HG02870 (cell line): Measurements from ENCODE around the gene U2AF2.

Source experiments
- ATAC-seq: cut with Tn5 transposase; IDR thresholded peaks from one replicate; pipeline ENCODE4 v1.9.1; 2021; ENCODE audit warnings: mild to moderate bottlenecking, moderate library complexity; ENCODE audit not compliant: unreplicated experiment

Gene U2AF2

DNA sequence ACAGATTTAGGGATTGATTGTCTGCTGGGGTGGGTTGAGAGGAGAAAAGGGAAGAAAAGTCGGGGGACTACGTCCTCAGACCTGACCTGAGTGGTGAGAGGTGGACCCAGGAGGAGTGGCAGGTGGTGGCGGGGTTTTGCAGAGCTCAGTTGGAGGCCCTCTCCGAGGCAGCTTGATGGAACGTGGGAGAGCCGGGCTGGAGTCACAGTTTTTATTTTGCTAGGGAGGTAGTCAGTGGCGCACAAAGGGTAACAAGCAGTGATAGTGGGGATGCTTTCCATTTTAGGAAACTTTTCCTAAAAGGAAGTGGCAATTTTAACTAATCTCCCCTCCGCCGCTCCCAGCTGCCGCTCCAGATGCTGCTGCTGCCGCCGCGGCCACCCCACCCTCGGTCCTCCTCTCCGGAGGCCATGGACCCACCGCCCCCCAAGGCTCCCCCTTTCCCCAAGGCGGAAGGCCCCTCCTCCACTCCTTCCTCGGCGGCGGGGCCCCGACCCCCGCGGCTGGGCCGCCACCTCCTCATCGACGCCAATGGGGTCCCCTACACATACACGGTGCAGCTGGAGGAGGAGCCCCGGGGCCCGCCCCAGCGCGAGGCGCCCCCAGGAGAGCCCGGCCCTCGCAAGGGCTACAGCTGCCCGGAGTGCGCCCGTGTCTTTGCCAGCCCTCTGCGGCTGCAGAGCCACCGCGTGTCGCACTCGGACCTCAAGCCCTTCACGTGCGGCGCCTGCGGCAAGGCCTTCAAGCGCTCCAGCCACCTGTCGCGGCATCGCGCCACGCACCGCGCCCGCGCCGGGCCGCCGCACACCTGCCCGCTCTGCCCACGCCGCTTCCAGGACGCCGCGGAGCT lies 12.5 kb upstream of the U2AF2 start:
- ATAC-seq = no peak

DNA sequence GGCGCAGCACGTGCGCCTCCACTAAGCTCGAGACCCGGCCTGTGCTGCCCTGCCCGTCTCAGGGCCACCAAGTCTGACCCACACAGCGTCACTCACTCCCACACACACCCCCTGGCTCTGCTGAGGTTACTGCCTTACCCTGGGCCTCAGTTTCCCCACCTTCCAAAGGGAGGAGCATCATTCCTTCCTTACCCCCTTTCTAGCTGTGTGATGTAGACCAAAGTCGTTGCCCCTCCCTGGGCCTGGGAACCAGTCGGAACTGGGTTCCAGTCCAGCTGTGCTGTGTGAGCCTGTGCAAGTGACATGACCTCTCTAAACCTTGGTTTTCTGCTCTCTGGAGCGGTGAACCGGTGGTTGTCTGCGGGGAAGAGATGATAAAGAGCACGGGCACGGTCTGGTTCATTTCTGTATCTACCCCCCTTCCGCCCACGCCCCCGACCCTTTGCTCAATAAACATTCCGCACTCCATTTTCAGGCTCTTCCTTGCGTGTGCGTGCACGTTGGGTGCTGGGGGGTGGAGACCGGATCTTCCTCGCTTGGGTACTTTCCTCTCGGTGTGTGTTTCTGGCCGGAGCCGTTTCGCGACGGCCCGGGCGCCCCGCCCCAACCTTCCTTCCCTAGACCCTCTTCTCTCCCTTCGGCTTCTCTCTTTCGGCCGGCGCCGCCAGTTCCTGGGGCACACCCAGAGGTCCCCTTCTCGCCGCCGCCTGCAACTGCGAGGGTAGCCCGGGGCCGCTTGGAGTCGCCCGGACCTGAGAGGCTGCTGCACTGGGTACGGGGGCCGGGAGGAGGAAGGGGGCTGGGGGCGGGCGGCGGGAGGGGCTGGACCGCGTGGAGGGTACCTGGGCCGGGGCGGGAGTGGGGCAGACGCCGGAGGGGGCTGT lies 11.6 kb upstream of the U2AF2 start, which contains the start of gene ZNF581:
Gene ZNF581, plus strand, starts transcription at position 647 of the 884 bp plus-strand sequence. CDS start 923 bp downstream, outside the sequence.
- no peak for ATAC-seq

DNA sequence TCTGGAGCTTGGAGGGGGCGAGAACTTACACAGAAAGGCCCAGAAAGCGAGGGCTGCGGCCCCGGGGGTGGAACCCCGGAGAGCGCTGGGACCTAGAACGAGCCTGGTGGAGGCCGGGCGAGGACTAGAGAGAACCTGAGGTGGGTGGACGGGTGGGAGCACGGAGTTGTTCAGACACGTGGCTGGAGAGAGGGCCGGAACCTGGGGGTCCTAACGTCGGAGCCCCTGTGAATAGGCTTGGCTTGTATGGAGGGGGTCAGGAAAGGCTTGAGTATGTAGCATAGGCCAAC lies 11.0 kb upstream of the U2AF2 start:
- ATAC-seq = no peak

DNA sequence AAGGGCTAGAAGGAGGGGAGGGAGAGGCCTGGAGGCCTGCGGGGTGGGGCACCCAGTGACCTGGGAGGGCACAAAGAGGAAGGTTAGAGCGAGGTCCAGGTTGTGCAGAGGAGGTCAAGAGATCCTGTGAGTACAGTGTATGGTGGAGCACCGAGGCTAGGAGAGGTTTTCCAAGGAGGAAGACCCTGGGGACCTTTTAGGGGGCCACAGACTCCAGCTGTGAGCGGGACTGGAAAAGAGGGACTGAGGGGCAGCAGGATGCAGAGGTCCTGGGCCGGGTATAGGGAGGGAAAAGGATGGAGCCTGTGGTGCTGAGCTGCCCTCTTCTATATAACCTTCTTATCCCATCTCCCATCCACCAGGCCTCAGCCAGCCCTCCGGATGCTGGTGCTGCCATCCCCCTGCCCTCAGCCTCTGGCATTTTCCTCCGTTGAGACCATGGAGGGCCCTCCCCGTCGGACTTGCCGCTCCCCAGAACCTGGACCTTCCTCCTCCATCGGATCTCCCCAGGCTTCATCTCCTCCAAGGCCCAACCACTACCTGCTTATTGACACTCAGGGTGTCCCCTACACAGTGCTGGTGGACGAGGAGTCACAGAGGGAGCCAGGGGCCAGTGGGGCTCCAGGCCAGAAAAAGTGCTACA lies 10.5 kb upstream of the U2AF2 start:
- no peak for ATAC-seq

DNA sequence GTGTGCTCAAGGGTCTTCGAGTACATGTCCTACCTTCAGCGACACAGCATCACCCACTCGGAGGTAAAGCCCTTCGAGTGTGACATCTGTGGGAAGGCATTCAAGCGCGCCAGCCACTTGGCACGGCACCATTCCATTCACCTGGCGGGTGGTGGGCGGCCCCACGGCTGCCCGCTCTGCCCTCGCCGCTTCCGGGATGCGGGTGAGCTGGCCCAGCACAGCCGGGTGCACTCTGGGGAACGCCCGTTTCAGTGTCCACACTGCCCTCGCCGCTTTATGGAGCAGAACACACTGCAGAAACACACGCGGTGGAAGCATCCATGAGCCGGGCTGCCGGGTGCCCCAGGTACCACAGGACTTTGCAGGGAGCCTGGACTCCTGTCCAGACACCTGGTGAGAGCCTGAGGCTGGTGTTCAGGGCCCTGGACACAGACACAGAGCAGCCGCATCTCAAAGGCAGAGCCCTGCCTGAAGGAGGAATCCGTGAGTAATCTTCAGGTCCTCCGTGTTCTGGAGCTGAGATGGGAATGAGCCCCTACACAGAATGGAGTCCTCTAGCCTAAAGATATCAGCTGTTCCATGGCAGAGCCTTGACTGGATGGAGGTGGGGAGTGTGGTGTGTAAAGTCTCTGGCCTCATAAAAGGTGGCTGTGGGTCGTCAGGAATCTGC lies 9.9 kb upstream of the U2AF2 start:
- ATAC-seq = no peak

DNA sequence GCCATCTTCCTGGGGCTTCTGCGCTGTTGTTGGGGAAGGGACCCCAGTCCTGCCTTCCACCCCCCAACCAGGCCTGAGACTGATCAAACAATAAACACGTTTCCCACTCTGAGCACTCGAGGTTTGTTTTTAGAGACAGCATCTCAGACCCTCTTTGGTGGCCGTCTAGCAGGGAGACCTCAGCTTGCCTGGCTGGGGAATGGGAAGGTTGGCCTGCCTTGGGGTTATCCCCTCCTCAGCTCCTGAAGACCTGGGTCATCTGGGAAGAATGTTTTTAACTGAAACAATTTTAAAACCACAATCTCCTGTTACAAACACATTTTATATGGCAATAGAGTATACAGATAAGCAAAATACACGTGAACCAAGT lies 9.3 kb upstream of the U2AF2 start:
- no peak for ATAC-seq

DNA sequence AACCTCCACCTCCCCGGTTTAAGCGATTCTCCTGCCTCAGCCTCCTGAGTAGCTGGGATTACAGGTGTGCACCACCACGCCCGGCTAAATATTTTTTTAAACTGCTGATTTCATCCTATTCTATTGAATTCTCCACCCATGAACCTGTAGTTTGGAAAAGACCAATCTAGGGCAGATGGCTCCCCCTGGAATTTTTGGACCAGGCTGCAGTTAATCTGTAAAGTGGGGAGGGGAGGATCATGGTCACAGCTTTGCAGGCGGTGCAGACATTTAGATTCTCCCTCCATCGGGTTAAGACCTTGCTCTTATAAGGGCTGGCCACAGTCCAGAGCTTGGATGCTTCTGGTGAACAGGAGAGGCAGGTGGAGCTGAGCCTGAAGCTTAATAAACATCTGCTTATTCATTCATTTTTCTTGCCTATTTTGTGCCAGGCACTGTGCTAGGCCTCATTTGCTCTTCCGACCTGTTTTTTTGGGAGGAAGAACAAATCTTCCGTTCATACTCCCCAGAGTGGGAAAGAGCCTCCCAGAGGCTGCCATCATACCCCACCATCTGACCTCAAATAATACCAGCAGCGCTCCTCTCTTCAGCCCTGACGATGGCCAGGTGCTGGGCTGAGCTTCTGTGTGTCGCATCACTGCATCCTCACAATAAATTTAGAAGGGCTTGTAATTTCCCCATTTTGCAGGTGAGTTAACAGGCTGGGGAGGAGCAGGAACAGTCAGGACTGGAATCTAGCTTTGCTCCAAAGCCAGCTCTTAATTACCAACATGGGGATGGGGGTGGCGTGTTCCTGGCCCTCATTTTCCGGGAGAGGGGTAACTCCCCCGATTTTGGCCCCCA lies 7.7 kb upstream of the U2AF2 start:
- ATAC-seq = no peak

DNA sequence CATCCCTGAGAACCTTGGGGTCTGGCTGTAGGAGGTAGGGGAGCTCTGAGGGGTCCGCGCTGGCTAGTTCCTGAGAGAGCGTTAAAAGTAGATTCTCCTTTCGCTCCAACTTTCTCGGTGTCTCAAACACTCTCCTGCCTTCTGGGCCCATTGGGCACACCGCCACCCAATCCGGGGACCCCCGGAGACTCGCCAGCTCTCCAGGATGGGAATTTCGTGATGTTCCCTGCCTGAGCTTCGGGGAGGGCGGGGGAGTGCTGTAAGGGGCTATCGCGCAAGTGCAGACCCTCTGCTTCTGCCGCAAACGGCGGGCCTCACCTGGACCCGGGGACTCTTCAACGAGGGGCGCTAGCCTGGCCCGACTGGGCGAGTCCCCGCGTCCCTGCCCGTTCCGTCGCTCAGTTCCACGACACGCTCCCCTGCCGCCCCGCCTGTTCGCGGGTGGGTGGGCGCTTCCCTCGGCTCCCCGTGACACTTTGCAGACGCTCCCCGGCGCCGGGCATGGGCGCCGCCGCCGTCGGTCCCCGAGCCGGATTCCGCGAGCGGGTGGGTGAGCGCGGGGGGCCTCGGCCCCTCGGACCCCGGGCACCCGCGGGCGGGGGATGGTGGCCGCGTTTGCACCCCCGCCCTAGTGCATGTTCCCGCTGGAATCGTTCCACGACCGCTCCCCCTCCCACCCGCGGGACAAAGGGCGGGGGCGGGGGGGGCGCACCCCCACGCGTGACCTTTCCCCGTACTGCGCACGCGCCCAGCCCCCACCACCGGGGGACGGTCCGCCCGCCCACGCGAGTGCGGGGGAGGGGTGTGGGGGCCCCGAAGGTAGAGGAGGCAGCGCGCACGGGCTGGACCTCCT lies 6.9 kb upstream of the U2AF2 start, which contains the start of gene CCDC106:
Gene CCDC106, plus strand, starts transcription at position 481 of the 853 bp plus-strand sequence. CDS start 835 bp downstream, outside the sequence.
- no peak for ATAC-seq

DNA sequence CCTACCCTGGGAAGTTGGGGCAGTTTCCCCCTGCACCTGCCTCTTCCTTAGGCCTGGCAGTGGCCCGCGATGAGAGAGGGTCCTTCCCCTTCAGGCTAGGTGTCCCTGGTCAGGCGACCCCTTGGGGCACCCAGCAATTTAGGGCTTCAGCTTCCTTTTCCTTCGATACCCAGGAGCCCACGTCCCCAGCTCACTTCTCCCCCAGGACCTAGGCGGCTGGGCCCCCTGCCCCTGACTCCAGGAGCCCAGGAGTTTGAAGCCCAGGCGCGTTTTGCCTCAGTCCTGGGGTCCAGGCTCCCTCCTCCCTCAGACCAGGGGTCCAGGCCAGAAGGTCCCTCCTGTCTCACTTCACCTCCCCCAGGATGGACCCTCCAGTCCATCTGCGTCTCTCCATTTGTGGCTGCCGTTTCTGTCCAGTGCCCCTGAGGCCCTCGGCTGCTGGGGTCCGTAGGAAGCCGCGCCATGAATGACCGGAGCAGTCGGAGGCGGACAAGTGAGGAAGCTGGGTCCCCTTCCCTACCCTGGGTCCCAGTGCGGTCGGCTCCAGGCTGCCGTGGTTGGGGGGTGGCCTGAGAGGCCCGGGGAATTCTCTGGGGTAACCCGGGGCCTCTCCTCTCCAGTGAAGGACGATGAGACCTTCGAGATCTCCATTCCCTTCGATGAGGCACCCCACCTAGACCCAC lies 6.1 kb upstream of the U2AF2 start:
- ATAC-seq = no peak

DNA sequence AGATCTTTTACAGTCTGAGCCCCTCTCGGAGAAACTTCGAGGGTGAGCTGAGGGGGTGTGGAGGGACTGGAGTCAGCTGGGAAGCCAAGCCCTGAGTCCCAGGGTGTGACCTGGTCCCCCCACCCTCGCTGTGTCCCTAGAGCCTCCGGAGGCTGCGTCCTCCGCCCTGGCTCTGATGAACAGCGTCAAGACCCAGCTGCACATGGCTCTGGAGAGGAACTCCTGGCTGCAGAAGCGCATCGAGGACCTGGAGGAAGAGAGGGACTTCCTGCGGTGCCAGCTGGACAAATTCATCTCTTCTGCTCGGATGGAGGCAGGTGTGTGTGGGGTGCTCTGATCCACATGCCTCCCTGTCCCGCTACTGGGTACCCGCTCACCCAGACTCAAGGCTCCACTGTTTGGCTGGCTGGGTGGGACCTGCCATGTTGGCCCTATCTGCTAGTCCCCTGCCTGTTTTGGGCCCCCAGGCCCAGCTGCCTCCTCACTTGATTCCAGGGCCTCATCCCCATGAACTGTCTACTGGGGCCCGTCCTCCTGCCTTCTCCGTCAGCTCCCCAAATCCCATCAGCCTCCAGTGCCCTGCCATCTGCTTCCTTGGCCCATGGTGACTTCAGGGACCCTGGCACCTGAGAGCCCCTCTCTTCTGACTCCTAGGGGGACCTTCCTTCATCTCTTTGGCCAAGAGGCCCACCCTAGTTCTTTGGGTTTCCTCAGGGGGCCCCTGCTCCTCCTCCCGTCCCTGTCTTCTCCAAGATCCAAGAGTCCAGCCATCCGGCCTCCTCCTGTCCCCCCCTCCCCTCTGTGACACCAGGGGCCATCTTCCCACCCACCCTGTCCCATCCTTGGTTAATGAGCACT lies 5.3 kb upstream of the U2AF2 start:
- no peak for ATAC-seq

DNA sequence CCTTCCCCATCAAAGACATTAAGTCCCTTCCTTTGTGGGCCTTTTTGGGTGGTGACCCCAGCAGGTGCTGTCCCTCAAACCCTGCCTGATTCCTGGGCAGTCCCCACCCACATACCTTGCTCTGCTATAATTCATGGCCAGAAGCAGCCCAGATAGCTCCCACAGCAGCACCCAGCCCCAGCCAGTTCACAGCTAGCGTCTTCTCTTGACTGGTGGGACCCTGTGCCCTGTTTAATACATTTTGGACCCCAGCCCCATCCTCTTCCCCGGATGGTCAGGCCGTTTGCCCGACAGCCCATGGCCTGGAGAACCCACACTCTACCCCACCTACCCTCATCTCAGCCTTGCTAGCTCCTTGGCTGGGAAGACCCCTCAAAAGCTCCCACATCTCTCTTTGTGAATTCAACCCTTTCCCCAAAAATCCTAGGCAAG lies 4.7 kb upstream of the U2AF2 start:
- no peak for ATAC-seq

DNA sequence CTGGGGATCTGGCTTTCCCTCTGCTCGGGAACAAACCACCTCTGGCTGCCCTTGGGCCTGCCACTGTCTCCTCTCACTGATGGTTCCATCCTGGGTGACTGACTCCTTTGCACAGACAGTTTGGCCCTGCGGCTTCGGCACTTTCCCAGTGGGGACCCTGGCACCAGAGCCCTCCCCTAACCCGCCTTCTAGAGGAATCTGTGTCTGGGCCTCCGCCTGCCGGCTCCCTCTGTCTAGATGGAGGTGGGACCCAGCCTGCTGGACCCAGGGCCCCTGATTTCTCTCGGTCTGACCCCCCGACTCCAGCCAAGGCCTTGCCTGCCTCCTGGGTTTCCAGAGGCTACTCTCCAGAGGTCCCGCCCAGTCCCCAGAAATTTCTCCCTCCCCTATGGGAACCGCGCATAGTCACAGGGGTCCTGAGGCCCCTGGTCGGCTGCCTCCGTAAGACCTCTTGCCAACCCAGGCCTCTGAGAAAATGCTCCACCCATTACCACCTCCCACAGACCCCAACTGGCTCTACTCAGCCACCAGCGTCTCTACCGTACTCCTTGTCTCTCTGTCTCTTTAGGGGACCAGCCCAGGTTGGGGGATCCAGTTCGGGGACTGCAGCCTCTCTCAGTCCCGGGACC lies 4.1 kb upstream of the U2AF2 start:
- no peak for ATAC-seq

DNA sequence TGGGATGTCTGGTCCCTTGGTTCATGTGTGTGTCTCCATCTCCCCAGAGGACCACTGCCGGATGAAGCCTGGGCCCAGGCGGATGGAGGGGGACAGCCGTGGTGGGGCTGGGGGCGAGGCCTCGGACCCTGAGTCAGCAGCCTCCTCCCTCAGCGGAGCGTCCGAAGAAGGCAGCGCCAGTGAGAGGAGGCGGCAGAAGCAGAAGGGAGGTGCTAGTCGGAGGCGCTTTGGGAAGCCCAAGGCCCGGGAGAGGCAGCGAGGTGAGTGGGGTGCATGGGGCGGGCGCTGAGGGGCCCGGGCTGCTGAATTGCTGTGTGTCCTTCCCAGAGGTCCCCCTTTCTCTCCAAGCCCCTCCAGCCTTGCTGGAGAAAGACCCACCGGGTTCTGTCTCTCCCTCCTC lies 3.6 kb upstream of the U2AF2 start:
- ATAC-seq = no peak

DNA sequence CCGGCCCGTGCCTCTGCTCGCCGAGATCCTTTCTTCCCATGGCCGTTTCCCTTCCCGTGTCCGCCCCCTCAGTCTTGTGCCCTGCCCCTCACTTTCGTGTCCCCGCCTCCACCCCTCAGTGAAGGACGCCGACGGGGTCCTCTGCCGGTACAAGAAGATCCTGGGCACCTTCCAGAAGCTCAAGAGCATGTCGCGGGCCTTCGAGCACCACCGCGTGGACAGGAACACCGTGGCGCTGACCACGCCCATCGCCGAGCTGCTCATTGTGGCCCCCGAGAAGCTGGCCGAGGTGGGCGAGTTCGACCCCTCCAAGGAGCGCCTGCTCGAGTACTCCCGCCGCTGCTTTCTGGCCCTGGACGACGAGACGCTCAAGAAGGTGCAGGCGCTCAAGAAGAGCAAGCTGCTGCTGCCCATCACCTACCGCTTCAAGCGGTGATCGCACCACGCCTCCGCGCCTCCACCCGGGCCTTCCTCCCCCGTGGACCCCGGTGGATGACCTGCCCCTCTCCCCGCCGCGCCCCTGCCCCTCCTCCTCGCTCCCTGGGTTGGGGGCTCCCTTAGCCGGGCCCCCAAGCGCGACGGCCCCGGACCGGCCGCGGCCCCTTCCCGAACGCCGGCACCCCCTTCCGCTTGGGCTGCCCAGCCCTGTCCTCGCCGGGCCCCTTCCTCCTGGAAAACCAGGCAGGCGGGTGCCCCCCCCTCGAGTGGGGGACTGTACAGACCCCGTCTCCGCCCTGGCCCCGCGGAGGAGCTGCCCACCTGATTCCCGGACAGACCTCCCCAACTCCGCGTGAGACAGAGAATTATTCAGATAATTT lies 2.3 kb upstream of the U2AF2 start:
- no peak for ATAC-seq

DNA sequence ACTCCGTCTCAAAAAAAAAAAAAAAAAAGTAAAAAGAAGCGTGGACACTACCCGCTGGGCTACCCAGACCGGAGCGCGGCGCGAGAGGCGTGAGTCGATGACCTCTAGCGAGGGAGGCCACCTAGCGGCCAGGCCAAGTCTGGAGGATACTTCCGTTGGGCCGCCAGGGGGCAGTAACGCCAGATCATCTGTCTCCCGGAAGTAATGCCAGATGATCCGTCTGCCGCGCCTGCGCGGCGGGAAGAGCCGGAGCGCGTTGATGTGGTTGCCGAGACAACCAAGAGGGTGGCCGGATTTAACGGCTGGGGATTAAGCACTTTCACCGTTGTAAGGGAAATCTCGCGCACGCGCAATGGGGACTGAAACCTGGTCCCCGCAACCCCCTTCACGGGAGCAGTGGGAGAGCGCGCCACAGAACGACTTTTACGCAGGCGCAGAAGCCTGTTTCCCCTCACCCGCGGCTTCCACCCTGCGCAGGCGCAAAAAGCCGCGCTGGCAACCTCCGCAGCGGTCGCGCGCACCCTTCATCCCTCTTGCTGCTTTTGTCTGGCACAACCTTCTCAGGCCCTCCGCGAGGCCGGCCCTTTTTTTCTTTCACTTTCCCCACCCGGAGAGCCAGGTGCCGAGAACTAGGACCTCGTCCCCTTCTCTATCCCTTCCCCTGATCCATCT lies 1.0 kb upstream of the U2AF2 start:
- ATAC-seq = peak; percentile 38
